GM10266 (cell line): ENCODE data around the gene VARS1.

Experiments
- DNase-seq: peaks from one replicate; pipeline ENCODE4 v3.0.0; 2012; ENCODE audit errors: extremely low spot score
- TF ChIP-seq, protein P1 (sequence below): IDR thresholded peaks from 2 replicates; pipeline ENCODE4 v1.5.1; 2012; ENCODE audit warnings: mild to moderate bottlenecking, low read depth; ENCODE audit not compliant: control insufficient read depth, insufficient read depth; ENCODE audit errors: missing control alignments

The VARS1 gene

DNA sequence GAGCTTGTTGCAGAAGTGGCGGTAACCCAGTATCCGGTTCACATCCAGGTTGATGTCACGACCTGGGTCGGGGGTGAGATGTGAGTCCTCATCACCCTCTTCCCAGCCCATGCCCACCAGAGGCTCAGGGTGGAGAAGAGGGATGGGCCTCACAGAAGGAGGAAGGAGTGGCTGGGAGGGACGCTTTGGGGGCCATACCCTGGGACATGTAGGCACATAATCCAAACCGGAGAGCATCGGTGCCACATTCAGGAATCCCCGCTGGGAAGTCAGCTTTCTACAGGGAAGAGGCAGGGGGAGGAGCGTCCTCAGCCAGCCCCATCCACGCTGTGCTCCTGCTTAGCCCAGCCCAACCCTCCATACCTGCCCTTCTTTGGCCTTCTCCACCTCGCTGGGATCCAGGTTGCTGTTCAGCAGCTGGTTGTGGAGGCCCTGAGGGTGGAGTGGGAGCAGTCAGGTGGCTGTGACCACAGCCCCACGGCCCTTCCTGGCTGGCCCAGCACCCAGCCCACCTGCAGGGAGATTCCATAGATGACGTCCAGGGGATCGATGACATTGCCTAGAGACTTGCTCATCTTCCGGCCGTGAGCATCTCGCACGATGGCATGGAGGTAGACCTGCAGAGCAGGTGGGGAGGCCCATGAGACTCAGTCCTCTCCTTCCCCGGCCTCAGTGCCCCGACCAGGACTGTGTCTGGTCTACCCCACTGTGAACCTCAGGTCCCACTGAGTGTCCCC is 14.9 kb downstream of the VARS1 start:
- no peak for DNase-seq
- TF ChIP-seq, protein P1, sequence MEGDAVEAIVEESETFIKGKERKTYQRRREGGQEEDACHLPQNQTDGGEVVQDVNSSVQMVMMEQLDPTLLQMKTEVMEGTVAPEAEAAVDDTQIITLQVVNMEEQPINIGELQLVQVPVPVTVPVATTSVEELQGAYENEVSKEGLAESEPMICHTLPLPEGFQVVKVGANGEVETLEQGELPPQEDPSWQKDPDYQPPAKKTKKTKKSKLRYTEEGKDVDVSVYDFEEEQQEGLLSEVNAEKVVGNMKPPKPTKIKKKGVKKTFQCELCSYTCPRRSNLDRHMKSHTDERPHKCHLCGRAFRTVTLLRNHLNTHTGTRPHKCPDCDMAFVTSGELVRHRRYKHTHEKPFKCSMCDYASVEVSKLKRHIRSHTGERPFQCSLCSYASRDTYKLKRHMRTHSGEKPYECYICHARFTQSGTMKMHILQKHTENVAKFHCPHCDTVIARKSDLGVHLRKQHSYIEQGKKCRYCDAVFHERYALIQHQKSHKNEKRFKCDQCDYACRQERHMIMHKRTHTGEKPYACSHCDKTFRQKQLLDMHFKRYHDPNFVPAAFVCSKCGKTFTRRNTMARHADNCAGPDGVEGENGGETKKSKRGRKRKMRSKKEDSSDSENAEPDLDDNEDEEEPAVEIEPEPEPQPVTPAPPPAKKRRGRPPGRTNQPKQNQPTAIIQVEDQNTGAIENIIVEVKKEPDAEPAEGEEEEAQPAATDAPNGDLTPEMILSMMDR = no peak

DNA sequence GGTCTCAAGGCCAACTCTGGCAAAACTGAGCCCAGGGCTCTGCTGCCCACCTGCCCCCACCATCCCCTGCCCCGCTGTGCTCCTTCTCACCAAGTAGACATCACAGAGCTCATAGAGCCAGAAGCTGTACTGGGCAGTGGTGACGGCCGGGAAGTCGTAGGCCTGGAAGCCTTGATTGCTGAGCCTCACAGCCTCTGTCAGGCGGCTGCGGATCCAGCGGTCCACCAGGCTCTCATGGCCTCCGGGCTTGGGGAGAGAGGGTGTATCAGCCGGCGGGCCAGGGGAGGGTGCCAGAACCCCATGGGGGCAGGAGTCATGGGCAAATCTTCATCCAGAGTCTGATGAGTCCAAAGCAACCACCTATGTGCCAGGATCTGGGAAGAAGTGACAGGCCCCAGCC is 15.6 kb downstream of the VARS1 start:
- TF ChIP-seq, protein P1 = no peak
- no peak for DNase-seq

DNA sequence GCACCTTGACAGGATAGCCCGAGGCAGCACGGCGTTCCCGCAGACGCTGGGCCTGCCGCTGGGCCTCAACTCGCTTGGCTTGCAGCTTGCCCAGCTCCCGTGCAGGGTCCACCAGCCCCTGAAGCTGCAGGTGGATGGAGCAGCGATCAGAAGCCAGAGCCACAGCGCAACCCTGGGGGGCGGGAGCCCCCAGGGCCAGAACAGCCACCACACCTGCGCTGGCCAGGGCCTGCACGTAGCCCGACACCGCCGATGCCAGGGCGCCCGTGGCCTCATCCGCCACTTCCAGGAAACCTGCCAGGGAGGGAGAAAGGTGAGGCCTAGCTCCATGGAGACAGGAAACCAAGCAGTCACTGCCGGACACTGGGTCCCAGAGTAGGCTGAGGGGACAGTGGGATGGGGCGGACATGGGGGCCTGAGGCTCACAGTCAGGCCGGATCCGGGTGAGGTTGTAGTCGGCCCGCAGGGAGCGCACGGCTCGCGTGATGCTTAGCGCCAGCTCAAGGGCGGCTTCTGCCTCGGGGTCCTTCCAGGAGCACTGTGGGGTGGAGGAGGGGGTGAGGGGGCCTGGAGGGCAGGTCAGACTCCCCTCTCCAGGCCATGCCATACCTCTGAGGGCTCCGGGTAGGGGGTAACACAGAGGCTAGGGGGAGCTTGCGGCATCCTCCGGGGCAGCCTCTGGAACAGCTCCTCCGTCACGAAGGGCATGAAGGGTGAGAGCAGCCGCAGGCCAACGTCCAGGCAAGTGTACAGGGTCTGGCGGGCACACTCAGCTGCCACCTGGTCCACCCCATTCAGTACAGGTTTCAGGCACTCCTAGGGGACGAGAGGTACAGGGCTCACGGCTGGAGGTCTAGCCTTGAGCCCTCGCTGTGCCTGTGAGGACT is 16.3 kb downstream of the VARS1 start:
- TF ChIP-seq, protein P1 = no peak
- DNase-seq = no peak

DNA sequence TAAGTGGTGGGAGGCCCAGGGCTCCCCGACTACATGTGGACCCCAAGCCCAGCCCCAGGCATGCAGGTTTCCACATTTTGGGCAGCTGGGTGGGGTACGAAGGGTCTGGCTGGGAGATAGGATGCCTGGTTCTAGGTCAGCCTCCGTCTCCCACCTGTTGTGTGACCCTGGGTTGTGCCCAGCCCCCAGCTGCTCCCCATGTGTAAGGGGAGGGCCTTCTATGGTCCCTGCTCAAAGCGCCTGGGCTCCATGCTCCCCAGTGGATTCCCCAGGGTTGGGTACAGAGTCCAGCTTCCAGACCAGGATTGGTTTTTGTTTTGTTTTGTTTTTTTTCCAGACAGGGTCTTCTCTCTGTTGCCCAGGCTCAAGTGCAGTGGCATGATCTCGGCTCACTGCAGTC is 17.4 kb downstream of the VARS1 start:
- DNase-seq = no peak
- TF ChIP-seq, protein P1 = no peak

DNA sequence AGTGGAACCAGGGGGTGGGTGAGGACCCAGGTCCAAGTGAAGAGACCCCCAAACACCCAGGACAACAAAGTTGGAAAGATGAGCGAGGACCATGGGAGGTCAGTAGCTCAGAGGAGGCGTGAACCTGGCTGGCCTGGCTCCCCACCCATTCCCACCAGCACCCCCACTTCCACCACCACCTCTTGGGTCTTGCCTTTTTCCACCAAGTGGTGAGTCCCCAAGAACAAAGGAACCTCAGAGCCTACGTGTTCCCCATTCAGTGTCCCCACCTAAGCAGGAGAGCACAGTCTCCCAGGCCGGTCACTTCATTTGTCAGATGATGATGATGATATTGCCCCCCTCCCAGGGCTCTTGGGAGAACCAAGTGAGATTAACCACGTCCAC is 17.9 kb downstream of the VARS1 start:
- no peak for DNase-seq
- TF ChIP-seq, protein P1 = no peak

DNA sequence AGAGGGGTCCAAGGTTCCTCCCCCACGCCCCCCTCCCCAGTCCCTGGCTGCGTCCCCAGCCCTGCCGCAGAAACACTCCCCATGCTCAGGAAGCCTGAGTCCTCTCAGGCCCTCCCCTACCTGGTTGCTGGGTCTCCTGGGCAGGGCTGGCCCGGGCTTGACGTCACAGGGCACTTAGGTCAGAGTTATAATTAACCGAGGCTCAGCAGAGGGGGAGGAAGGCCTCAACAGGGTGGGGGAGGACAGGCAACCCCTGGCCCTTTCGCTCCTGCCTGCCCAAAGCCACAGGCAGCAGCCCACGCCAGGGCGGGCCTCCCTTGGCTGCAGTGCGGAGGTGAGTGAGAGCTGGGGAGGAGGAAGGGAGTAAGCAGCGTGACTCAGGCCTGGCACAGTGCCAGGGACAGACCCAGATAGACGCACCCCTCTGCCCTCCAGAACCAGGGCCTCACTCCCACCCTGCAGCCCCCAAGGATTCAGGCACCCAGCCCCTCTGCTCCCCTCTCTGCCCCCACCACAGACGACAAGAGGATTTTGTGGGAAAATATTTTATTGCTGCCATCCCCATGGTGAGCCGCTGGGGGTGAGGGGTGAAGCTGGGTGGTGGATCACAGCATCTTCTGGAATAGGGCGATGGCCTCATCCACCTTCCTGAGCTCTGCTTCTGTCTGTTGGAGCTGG is 18.4 kb downstream of the VARS1 start, which contains the start of gene VWA7:
VWA7 (minus strand) TSS at position 340 of the 678 bp plus-strand sequence. CDS start 549 bp downstream, outside the sequence.
- peak; percentile 96 for DNase-seq
- TF ChIP-seq, protein P1 = no peak
